Glomerular endothelial cell (primary cell): Measurements from ENCODE around the gene KCNJ11. TPM values are rescaled to one million over a fixed set of nuclear protein-coding genes. Genes with fewer than 3 reads are reported as not detected.

Experiments used
- DNase-seq: peaks from one replicate; pipeline ENCODE4 v3.0.0-alpha.2; 2011; ENCODE audit warnings: low read depth, low spot score; ENCODE audit errors: extremely low read depth
- total RNA-seq: library from RNA; depleted of rRNA; stranded (reverse); fragments of >200 nt; gene quantifications from 2 replicates; pipeline ENCODE4 v1.2.3, GENCODE V29; 2015

KCNJ11 gene
- total RNA-seq, 1 donor from 2014 or later: not detected

DNA sequence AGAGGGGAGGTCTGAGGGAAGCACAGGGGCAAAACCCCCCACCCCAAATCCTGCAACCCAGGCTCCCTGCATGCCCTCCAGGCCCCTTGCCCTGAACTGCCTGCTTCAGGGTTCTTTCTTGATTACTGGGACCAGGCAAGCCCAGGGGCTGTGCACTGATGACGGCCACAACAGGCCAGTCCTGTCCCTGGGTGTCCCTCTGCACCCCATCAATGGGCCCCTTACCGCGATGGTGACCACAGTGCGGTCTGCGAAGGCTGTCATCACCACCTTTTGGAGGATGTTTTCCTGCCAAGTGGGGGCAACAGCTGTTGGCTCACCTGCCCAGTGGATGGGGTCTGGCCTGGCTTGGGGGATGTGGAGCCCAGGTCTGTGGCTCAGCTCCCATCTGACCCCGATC lies 5.0 kb upstream of the KCNJ11 start:
- DNase-seq: no peak

DNA sequence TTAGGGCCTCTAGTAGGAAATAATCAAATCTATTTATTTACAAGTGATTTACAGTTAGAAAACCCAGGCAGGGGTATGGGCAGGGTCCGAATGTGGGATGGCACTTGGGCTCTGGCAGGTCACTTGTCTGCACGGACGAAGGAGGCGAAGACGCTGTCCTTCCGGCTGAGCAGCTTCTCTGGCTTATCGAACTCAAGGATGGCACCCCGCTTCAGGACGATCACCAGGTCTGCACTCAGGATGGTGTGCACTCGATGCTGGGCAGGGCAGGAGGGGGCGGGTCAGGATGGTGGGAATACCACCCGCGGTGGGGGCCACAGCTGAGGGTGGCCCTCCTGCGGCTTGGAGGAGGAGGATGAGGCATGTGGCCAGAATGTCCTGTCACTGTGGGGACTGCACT lies 4.4 kb upstream of the KCNJ11 start:
- no peak for DNase-seq

DNA sequence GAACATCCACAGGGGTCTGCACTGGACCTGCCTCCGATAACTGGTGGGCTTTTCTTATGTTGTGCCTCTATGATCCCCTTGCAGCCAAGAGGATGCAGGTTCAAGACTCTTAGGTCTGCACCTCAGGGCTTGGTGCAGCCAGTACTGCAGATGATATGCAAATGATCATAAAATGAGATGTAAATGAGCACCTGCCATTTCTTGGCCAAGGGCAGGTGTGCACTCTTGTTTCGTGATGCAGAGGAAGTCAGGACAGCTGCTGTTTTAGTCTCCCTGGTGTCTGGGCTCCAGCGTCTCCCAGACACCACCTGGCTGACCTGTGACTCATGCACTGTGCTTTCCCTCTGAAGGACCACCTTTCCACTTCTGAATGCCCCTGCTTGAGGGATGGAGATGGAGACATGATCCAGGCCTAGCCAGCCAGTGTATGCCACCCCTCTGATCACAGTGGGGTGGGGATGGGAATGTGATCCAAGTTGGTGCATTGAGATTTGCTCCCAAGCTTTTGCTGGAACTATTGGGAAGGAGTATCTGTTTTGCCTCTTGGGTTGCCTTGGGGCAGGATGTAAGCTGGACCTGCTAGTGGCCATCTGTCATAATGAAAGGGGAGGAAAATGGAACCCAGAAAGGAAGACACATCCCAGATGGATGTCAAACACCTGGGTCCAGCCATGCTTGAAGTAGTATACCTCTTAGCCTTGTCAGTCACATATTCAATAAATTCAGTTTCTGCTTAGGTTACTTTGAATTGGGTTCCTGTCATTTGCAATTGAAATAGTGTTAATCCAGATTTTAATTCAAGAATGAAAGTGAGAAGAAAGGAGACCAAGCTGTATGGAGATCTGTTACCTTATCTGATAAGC lies 3.3 kb upstream of the KCNJ11 start:
- DNase-seq: no peak

DNA sequence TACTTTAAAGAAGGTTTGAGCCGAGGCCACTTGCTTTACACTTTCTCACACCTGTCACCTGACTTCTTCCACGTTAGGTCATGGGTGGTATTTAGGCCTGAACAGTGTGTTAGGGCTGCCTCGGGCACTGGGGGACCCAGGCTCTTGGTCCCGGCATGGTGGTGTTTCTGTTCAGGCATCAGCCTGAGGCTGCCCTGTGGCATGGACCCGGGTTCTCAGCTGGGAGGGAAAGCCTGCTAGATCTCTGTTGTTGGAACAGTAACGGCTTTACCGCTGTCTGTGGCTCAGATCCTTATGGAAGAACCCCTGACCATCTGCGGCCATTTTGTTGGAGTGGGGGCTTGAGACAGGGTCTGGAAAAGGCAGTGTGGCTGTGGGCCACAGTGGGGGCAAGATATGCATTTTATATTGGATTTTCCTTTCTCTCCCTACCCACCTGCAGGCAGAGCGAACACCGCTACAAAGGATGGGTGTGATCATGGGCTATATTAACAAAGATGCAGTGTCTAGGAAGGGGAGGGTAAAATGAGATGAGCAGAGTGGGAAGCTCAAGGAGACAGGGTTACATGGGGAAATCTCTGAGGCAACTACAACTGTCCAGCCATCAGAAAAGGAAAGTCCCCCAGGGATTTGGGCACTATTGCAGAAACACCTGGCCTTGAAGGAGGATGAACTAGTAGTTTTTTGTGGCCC lies 1.6 kb upstream of the KCNJ11 start:
- DNase-seq: no peak

DNA sequence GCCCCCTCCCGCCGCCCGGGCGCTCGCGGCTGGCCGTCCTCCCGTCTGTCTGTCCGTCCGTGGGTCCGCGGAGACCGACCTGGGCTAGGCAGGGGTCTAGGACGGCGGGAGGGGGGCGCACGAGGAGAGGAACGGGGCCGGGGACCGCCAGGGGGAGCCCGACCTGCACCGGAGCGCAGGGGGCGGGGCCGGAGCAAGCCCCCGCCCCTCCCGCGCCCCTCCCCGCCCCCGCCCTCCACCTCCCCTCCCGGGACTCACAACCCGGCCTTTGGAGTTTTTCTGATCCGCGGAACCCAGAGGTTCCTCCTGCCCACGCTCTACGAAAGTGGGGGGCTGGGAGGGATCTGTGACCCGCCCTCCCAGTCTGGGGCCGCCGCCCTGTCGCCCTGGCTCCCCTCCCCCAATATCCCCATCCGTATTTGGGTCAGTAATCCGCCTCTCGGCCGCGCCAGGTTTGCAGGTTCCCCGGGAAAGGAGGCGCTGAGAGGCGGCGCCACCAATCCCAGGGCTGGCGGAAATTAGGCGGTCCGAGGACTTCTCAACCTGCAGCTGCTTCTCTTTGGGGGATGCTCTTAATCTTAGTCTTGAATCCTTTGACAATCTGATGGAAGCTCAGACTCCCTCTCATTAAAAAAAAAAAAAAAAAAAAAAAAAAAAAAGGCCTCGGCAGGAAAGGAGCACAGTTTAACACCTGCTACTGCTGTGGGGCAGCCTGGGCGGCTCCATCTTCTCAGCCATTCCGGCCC lies 925 bp upstream of the KCNJ11 start:
- DNase-seq: no peak

DNA sequence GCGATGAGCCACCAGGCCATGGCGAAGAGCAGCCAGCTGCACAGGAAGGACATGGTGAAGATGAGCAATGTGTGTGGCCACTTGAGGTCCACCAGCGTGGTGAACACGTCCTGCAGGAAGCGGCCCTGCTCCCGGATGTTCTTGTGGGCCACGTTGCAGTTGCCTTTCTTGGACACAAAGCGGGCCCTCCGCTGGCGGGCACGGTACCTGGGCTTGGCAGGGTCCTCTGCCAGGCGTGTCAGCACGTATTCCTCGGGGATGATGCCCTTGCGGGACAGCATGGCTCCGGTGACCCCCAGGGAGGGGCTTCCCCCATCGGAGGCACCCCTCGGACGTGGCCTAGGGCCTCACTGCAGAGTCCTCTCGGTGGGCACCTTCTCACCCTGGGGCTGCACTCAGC lies 648 bp downstream of the KCNJ11 start:
- no peak for DNase-seq

DNA sequence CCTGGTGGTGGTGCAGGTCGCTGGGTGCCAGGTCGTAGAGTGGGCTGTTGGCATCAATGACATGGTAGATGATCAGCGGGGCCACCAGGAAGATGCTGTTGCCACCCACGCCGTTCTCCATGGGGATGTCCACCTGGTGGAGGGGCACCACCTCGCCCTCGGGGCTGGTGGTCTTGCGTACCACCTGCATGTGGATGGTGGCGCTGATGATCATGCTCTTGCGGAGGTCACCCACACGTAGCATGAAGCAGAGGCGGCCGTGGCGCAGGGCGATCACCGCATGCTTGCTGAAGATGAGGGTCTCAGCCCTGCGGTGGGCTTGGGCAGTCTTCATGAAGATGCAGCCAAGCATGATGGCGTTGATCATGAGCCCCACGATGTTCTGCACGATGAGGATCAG lies 1.2 kb downstream of the KCNJ11 start:
- DNase-seq: no peak

DNA sequence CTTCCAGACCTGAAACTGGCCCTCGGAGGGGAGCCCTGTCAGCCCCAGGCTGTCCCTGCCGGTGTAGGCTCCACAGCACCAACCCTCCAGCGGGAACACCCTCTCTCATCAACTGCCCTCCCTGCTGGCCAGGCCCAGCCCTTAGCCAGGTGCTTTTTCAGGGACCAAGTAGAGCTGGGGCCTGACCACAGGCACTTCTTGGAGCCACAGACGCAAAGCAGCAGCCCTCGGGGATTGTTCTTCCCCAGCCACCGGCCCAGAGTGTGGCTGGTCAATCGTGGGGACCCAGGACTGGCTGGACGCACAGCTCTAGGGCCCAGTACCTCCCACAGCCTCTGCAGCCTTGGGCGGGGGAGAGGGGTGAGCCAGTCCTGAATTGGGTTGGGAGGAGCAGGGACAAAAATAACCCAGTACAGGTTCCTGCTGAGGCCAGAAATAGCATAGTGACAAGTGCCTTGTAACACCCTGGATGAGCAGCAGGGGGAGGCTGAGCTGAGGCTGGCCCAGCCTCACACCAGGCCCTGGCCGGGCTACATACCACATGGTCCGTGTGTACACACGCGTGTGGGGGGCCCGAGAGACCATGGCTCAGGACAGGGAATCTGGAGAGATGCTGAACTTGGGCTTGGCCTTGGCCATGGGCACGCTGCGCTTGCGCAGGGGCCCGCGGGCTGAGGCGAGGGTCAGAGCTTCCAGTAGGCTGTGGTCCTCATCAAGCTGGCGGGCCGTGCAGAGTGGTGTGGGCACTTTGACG lies 2.0 kb downstream of the KCNJ11 start:
- DNase-seq: no peak

DNA sequence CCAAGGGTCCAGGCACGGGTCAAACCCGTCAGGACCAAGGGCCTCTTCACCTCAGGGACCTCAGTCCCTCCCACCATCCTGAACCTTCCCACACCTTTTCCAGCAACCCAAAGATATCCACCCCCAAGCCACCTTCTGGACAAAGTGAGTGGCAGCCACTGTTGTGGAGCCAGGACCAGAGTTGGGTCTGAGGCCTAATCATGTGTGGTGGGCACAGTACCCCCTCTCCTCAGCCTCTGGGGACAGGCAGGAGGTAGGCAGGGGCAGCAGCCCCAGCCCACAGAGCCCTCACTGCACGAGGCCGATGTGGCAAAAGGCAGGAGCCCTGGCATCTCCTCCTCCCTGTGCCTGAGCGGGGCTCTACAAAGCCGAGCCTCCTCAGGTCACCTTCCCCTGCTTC lies 2.5 kb downstream of the KCNJ11 start:
- DNase-seq: no peak

DNA sequence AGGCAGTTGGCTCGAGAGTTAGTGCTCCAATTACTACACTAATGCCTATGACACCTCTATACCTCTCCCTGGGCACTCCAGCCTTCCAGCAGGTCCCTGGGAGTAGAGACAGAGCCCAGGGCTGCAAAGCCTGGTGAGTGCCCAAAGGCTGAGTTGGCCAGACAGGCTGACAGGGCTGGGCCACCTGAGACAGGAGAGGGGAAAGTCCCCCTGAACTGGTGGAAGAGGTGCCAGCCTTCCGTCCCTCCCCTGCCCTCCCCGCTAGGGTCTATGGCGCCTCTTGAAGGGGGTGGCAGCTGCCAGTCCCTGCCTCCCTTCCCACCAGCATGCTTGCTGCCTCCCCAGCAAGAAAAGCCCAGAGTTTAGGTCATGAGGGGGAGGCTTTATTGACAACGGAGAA lies 3.0 kb downstream of the KCNJ11 start:
- no peak for DNase-seq

DNA sequence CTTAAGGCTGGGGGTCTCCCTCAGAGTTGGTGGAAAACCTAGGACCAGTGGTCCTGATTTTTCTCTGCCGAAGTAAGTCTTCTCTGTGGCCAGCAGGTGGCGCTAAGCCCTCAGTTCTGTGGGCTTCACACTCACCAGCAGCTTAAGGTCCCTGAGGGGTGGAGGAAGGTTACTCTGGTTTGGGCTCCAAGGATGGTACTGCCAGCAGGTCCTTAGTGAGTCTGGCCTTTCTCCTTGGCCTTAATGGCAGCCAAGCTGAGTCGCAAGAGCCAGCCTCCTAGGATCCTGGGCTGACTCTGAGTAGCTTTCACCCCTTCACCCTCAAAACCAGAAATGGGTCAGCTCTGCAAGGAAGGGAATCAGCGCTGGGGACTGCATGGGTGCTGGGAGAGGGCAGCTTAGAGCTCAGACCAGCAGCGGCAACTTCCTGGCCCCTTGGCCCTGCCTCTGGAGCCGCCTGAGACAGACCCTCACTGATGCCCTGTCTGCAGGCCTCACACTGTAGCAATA lies 4.4 kb downstream of the KCNJ11 start:
- DNase-seq: peak; percentile 69

DNA sequence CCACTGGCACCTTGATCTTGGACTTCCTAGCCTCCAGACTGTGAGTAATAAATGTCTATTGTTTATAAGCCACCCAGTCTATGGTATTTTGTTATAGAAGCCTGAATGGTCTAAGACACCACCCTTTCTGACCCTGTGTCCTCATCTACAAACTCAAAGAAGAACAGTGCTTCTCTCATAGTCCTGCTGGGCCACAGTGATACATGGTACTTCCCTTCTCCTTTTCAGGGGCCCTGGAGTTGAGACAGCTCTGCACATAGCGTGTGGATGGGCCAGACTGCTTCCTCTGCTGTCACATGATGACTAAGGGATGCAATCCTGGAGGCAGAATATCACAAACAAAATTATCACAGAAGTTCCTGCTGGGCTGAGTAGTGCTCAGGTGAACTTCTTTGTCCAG lies 5.0 kb downstream of the KCNJ11 start:
- DNase-seq: no peak

DNA sequence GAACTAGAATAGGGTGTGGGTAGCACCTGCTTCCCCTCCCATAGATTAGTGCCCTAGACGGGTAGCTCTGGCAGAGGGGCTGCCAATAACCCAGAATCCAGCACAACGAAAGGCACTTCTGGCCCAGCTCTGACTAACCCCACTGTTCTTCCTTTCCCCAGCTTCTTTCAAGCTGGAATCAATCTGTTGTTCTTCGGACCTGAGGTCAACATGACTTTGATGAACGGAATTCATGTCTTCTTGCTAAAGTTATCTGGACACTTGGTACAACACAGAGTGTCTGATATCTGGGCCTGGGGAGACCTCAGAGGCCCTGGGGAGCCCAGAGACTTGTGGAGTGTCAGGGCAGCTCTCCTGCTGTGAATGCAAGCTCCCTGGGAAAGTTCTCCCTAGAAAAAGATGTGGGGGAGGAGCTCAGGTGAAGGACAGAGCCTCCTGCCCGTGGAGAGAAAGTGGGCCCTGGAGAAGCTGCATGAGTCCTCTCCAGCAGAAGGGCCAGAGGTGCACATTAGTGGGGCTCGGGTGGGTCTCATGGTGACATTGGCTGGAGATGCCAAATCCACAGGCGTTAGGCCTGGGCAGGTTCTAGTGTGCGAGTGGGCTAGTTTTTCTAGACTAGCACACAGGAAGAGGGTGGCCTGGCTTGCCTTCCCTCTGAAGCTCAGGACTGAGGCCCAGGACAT lies 6.3 kb downstream of the KCNJ11 start:
- no peak for DNase-seq

DNA sequence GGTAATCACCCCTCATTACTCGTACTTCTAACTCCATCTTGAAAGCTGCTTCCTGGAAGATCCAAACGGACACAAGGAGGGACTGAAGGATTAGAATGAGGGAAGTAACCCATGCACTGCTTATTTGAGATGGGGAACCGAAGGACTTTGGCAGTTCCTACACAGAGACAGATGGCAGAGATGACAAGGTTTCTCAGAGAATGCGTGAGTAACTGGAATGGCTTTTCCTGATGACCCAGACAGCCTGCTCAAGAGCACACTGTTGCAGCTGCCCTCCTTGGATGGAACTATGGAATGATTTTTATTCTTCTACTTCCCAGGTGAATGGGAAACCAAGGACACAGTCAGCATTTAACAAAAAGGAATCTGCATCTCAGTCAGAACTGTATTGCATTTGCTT lies 7.3 kb downstream of the KCNJ11 start:
- DNase-seq: no peak

DNA sequence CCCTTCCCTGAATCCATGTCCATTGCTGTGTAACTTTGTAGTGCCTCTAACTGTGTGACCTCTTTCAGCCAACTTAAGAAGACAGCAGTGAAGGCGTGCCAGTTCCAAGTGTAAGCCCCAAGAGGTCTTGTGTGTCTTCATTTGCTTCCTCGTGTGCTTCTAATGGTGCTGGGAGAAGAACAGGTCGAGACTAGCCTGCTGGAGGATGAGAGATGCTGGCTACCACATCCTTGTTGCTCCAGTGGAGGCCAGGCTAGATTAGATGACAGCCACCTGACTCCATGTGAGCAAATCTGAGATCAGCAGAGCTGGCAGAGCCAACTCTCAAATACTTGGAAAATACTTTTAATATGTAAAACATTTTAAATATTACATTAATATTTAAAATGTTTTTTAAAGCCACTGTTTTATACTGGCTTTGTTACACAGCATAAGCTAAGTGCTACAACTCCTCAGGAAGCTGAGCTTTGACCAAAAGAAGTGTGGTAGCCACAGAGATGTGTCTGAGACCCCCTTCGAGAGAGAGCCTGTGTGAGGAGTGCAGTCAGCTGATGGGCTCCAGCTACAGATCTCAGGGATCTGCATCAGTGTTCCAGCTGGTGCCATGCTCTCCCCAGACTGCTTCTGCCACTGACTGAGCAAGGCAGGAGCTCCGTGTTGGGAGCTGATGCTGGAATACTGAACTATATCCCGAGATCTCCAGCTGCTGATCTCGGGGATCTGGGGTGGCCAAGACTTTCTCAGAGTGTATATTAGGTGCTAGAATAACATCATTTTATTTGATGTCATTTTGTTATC lies 8.9 kb downstream of the KCNJ11 start:
- no peak for DNase-seq

DNA sequence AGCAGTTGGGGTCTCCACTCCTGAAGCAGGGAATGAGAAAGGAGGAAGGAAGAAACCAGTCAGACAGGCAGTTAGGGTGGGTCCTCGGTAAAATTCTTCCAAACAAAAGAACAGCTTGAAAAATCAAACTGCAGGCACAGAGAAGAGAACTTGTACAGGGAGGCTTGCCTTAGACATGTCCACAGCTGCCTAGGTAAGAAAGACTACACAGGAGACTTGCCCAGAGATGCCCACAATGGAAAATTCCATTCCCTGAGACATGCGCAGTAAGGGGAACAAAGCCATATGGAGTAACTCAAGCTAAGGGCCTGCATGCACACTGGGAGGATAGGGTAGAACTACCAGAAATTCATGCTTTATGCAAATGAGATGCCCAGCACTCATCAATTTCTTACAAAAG lies 9.8 kb downstream of the KCNJ11 start:
- DNase-seq: no peak

DNA sequence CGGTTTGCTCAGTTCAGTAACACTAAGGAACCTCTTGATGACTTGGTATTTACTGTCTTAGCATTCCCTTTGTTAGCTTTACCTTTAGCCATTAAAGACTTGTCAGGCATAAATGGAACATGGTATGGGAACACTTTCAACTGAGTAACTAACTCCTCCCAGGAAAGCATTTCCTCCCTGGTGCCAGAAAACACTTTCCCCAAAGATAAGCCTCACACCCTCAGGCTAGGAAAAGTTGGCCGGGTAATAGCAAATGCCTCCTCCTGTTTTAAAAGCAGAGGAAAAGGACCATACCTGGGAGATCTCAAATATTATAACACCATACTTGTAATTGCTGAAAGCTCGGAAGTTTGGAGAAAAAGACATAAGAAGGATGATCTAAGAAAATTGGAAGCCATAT lies 12.0 kb downstream of the KCNJ11 start:
- no peak for DNase-seq

DNA sequence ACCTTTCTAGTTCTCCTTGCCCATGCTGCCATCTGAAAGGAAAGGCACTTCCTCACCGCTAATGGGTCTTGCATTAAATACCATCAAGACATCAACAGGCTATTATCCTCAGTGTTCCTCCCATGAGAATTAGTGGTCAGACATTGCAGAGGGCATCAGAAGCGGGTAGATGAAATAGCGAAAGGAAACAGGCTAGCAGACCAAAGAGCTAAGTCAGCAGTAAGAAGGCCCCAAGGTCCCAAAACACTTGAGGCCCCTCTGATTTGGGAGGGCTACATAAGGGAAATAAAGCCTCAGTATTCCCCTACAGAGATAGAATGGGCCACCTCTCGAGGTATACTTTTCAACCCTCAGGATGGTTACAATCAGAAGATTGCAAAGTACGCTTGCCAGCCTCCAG lies 12.9 kb downstream of the KCNJ11 start:
- DNase-seq: no peak

DNA sequence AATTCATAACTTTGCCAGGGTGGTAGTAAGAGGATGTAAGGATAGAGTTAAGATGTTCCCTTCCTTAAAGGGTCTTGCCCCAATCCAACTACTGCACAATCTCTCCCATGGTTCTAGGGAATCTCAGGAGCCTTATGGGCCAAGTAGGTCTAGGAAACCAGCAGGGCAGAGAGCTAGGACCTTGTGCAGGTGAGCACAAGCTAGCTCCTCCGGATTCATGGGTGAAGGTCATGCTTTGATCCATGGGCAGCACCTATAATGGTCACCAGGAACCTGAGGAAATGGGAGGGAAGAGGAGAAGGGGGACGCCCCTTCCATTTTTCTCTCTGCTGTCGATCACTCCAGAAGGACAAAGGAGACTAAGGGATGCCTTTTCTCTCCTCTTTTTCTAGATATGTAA lies 16.8 kb downstream of the KCNJ11 start:
- no peak for DNase-seq
